LNCAP (cell line): ENCODE results near the gene PIGV.

Experiments used
- TF ChIP-seq, protein P1 (sequence below): fragments of 450-650 bp; IDR thresholded peaks from 2 replicates; pipeline ENCODE4 v1.5.1; 2017; ENCODE audit warnings: mild to moderate bottlenecking

PIGV gene

DNA sequence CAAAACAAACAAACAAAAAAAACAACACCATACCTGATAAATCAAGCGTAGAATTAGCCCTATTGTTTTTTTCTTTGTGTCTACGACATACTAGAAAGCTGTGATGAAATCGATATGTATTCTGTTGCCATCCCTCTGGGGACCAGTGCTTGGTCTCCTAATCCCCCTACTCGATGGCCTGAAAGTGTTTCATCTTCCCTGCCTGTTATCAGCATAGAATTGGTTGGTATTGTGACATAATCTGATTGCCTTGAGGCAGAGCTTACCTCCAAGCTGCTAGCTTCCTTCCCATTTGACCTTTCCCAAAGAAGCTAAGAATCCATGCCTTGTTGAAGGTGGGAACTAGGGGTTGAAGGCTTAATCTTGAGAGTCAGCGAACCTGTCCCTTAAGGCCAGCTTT, 40.7 kb upstream of the PIGV start:
- TF ChIP-seq, protein P1, sequence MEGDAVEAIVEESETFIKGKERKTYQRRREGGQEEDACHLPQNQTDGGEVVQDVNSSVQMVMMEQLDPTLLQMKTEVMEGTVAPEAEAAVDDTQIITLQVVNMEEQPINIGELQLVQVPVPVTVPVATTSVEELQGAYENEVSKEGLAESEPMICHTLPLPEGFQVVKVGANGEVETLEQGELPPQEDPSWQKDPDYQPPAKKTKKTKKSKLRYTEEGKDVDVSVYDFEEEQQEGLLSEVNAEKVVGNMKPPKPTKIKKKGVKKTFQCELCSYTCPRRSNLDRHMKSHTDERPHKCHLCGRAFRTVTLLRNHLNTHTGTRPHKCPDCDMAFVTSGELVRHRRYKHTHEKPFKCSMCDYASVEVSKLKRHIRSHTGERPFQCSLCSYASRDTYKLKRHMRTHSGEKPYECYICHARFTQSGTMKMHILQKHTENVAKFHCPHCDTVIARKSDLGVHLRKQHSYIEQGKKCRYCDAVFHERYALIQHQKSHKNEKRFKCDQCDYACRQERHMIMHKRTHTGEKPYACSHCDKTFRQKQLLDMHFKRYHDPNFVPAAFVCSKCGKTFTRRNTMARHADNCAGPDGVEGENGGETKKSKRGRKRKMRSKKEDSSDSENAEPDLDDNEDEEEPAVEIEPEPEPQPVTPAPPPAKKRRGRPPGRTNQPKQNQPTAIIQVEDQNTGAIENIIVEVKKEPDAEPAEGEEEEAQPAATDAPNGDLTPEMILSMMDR: no peak

DNA sequence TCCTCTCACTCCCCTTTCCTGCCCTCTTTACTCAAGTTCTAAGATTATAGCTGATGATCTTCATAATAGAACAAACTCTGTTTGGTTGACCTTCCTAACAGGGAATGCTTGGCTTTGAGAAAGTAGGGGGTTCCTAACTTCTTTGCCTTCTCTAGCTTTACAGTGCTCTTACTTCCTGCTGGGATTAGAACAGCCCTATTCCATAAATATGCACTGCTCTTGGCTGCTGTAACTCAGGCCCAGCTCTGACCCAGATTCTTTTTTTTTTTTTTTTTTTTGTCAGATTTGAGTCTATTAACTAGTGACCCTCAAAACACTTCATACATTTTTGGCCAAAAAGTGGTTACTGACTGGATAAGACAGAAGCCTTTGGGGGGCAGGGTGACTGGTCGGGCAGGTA, 39.4 kb upstream of the PIGV start:
- TF ChIP-seq, protein P1: no peak

DNA sequence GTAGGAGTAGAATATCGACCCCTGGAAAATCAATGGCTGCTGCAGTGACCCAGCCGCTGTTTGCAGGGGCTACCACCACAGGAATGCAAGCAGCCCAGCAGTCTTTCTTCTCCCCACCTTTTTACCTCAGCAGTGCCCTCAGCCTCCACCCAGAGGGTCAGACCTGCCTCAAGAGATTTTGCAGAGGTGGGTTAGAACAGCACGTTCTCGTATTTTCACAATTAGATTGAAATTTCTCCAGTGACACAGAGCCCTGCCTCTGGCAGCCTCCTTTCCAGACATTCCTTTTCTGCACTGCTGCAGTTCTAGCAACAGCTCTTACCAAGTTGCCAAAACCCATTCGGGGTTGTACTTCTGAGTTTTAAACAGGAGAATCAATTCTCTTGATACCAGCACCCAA, 38.3 kb upstream of the PIGV start:
- TF ChIP-seq, protein P1: no peak

DNA sequence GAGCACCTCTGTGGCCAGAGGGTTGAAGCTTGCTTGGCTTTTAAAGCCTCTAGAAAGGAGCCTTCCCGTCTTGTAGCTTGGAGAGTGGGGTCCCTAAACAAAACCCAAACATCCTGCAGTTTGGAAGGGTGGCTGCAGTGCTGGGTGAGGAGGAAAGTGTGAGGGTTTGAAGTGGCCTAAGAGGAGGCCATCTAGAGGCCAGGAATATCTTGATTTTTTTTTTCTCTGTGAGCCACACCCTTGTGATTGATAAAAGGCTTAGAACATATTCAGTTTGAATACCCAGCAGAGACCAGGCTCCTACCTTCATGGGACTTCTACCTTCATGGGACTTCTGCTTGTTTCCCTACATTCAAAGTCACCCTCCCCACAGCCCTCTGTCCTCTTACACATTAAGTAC, 37.3 kb upstream of the PIGV start:
- TF ChIP-seq, protein P1: no peak

DNA sequence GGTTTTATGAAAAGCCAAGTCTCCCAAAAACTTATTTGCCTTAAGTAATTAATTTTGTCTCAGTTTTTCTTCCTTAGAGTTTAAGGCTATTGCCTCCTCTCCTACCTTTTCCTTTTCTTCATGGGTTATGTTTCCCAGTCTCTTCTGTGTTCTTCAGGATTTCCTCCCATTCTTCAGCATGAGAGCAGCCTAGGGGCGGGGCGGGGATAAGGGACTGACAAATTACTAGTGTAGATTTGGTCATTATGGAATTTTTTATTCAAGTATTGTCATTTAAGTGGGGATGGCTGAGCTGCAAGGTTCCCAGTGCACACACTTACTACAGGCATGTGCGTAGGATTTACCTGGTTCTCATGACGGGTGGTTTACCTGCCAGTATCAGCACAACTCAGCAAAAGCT, 35.2 kb upstream of the PIGV start:
- TF ChIP-seq, protein P1: no peak

DNA sequence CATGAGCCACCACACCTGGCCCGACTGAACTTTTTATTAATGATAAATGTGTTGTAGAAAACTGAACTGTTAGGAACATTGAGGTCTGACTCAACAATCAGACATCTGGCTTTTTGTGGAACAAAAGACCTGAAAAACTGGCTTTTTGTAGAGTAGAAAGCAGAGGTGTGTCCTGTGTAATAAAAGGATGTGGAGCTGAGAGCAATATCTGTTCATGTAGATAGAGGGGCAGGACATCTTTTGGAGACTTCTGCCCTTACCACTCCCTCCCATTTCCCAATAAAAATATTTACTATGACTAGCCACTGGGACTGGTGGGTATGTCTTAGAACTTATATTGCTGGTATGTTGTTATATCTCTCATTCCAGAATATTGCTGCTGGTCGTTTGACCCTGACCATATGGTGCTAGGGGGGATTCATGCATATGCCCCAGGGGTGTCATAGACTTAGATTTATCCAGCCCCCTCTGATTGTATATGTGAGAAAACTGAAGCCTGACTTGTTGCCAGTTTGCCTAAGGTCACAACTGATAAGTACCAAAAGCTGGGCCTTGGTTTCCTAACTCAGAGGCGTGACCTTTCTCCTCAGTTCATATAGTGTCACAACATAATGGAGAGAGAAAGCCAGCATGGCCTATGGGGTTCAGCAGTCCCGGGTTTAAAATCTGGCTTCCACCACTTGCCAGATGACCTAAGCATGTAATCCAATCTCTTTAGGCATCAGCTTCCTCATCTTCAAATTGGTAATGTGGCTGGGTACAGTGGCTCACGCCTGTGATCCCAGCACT, 33.5 kb upstream of the PIGV start:
- TF ChIP-seq, protein P1: no peak

DNA sequence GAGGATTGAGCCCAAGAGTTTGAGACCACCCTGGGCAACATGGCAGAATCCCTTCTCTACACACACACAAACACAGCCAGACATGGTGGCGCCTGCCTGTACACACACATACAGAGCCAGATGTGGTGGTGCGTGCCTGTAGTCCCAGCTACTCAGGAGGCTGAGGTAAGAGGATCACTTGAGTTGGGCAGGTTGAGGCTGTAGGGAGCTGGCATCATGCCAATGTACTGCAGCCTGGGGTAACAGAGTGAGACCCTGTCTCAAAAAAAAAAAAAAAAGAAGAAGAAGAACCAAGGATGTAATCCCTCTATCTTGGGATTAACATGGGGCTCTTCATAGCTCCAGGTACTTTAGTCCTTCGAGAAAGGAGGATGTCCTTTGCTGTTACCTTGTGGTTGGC, 29.4 kb upstream of the PIGV start:
- TF ChIP-seq, protein P1: no peak

DNA sequence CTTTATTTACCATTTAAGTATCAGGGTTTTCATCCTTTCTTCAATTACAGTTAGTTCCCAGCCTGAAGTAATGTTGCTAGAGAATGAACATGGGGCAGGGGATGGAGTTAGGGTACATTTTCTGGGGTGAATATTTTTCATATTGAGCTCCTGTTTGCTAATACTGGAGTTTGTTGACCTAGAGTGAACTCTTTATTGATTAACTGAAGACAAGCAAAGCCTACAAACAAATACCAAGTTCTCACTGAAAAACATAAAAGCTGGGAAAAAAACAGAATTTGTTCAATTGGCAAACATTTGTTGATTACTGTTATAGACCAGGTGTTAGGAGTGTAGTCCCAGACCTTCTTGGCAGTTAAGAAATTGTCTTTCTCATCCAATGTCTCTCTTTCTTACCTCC, 28.2 kb upstream of the PIGV start:
- TF ChIP-seq, protein P1: no peak
